ENCODE data around the gene SULF2.

GRCh38 chr20:47816487-47817451 lies 31.5 kb upstream of the SULF2 start:
- no peak for TF ChIP-seq CTCF (conservative IDR thresholded peaks at IDR 0.05; ENCODE audit: low read length)
- no peak for TF ChIP-seq EZH2phosphoT487 (IDR thresholded peaks at IDR 0.05; ENCODE audit: borderline replicate concordance)
